Neural crest cell (in vitro differentiated cells): ENCODE measurements around the gene SPIB. TPM values are rescaled to one million over a fixed set of nuclear protein-coding genes. Genes with fewer than 3 reads are reported as not detected.

ENCODE experiments used
- DNase-seq: peaks from one replicate; pipeline ENCODE4 v3.0.0; 2021; ENCODE audit warnings: low read depth, mixed read lengths, low spot score
- H3K27ac Mint-ChIP-seq: one replicate; pipeline ENCODE4 v1.8.0; 2021; ENCODE audit warnings: mild to moderate bottlenecking, mixed read lengths; ENCODE audit not compliant: unreplicated experiment
- H3K27me3 Mint-ChIP-seq: 2 replicates; pipeline ENCODE4 v1.8.0; 2021; ENCODE audit warnings: low read depth, mild to moderate bottlenecking, mixed read lengths
- H3K36me3 Mint-ChIP-seq: 2 replicates; pipeline ENCODE4 v1.8.0; 2021; ENCODE audit warnings: low read depth, mild to moderate bottlenecking, mixed read lengths
- H3K4me1 Mint-ChIP-seq: 2 replicates; pipeline ENCODE4 v1.8.0; 2021; ENCODE audit warnings: mixed read lengths
- H3K4me3 Mint-ChIP-seq: one replicate; pipeline ENCODE4 v1.8.0; 2021; ENCODE audit warnings: mild to moderate bottlenecking, mixed read lengths
- H3K9me3 Mint-ChIP-seq: 2 replicates; pipeline ENCODE4 v1.8.0; 2021; ENCODE audit warnings: mixed read lengths
- CTCF ChIP-seq: fragments of 200-600 bp; sonication (generic); conservative IDR thresholded peaks from 2 replicates; pipeline ENCODE4 v1.5.0; 2021; ENCODE audit warnings: antibody characterized with exemption, mild to moderate bottlenecking
- total RNA-seq: library from RNA; stranded (reverse); gene quantifications from 2 replicates; pipeline ENCODE4 v1.2.1, GENCODE V29; 2021

Gene SPIB
- total RNA-seq, 1 donor from 2014 or later = not detected

DNA sequence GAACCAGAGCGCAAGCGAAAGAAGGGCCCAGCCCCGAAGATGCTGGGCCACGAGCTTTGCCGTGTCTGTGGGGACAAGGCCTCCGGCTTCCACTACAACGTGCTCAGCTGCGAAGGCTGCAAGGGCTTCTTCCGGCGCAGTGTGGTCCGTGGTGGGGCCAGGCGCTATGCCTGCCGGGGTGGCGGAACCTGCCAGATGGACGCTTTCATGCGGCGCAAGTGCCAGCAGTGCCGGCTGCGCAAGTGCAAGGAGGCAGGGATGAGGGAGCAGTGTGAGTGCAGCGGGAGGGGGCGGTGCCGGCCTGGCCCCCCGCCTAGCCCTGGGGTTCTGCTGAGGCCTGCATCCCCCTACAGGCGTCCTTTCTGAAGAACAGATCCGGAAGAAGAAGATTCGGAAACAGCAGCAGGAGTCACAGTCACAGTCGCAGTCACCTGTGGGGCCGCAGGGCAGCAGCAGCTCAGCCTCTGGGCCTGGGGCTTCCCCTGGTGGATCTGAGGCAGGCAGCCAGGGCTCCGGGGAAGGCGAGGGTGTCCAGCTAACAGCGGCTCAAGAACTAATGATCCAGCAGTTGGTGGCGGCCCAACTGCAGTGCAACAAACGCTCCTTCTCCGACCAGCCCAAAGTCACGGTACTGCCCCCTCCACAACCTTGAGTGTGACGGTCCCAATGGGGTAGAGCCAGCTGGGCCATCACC, 40.4 kb upstream of the SPIB start:
- H3K4me3 Mint-ChIP-seq = peak overlapping the region; percentile 79
- peaks cover 8% of the 10 kb centered on the region for H3K4me1 Mint-ChIP-seq
- TF ChIP-seq CTCF = no peak
- H3K36me3 Mint-ChIP-seq = peaks cover 3% of the 10 kb centered on the region
- no peak for DNase-seq
- no peaks in the 10 kb centered on the region for H3K27me3 Mint-ChIP-seq
- no peak overlapping the region for H3K27ac Mint-ChIP-seq
- no peaks in the 10 kb centered on the region for H3K9me3 Mint-ChIP-seq

DNA sequence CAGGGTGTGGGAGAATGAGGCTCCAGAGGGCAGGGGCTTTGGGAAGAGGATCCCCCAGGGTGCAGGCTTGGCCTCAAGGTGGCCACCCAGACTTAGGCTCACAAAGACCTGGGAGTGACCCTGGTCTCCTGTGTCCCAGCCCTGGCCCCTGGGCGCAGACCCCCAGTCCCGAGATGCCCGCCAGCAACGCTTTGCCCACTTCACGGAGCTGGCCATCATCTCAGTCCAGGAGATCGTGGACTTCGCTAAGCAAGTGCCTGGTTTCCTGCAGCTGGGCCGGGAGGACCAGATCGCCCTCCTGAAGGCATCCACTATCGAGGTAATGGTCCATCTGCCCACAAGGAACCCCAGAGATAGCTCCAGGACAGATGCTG, 39.9 kb upstream of the SPIB start:
- DNase-seq = no peak
- H3K27me3 Mint-ChIP-seq = peaks cover 2% of the 10 kb centered on the region
- TF ChIP-seq CTCF = no peak
- H3K9me3 Mint-ChIP-seq = no peaks in the 10 kb centered on the region
- peaks cover 14% of the 10 kb centered on the region for H3K4me1 Mint-ChIP-seq
- H3K27ac Mint-ChIP-seq = no peak overlapping the region
- peak overlapping the region; percentile 54 for H3K4me3 Mint-ChIP-seq
- H3K36me3 Mint-ChIP-seq = peaks cover 3% of the 10 kb centered on the region

DNA sequence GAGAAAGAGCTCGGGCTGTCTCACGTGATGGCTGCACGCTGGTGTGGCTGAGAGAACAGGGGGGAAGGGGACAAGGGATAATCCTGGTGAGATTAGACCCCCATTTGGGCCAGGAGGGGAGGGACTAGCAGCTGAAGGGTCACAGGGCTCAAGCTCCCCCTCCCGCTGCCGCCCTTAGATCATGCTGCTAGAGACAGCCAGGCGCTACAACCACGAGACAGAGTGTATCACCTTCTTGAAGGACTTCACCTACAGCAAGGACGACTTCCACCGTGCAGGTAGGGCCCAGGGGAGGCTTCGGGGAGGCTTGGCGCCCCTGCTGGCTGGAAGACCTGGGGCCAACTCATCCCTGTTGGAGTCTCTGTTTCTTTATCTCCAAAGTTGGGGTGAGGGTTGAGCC, 39.1 kb upstream of the SPIB start:
- Mint-ChIP-seq H3K4me1 (peaks cover 21% of the 10 kb centered on the region), H3K27ac (no peak overlapping the region), H3K36me3 (peaks cover 3% of the 10 kb centered on the region), H3K9me3 (no peaks in the 10 kb centered on the region), H3K4me3 (peak overlapping the region; percentile 54), H3K27me3 (peaks cover 6% of the 10 kb centered on the region)
- no peak for DNase-seq
- no peak for TF ChIP-seq CTCF

DNA sequence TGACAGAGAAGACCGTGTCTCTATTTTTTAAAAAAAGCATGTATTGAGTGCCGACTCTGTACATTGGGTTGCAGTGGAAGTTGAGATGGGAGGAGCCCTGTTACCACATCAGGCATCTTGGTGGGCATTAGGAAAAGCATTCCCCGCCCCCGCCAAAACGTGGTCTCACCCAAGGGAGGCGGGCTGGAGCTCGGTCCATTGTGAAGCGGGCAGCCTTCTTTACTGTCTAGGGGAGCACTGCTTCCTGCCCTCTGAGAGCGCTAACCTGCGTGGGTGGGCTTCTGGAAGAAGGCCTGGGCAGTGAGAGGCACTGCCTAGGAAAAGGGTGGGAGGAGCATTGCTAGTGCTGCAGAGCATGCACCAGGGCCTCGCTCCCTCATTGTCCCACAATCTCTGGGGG, 38.6 kb upstream of the SPIB start:
- no peak for TF ChIP-seq CTCF
- Mint-ChIP-seq H3K27ac (no peak overlapping the region), H3K36me3 (peaks cover 3% of the 10 kb centered on the region), H3K27me3 (peaks cover 6% of the 10 kb centered on the region), H3K4me1 (peaks cover 26% of the 10 kb centered on the region), H3K9me3 (no peaks in the 10 kb centered on the region), H3K4me3 (peak overlapping the region; percentile 46)
- no peak for DNase-seq

DNA sequence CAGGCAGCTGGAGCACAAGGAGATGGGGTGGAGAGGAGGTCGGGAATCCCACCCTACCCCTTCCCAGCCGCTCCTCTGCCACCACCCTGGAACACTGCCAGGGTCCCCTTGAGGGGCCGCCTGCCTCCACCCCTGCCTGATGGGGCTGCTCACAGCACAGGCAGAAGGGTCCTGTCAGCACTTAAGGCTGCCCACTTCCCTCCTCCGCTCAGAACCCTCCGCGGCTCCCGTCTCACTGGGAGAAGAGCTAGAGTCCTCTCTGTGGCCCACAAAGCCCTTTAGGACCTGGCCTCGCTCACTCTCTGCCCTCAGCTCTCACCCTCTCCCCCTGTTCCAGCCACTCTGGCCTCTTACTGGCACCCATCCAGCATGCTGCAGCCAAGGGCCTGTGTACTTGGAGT, 38.0 kb upstream of the SPIB start:
- TF ChIP-seq CTCF = no peak
- Mint-ChIP-seq H3K4me1 (peaks cover 30% of the 10 kb centered on the region), H3K27me3 (peaks cover 6% of the 10 kb centered on the region), H3K9me3 (no peaks in the 10 kb centered on the region), H3K4me3 (peak overlapping the region; percentile 73), H3K27ac (peak overlapping the region; percentile 57), H3K36me3 (peaks cover 3% of the 10 kb centered on the region)
- DNase-seq = no peak
